NCI-H345 treated with DMSO at 0.1 percent for 48 hours (cell line): ENCODE results near the gene CDYL.

Experiments
- DNase-seq: peaks from one replicate; lab custom pipeline; 2025; ENCODE audit not compliant: unreplicated experiment; lab: John Stamatoyannopoulos, UW

The CDYL gene

GRCh38 chr6:4802312-4802935 is 26.2 kb downstream of the CDYL start:
- DNase-seq = no peak

DNA sequence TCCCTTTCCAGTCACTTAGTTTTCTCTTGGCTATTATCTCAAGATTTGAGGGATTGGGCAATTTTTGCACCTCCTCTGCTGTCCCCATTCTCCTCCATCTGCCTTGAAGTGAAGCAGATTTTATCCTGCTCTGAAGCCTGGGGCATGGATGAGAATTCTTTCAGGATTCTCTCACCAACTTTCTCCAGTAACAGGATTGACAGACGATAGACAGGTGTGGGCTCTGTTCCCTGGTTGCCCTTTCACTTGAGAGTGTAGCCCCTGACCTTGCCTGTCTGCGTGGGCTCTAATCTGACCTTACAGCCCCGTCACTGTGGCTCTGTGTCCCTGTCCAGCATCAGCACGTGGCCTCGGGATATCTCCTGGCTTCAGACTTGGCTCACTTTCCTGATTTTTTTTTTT is 27.1 kb downstream of the CDYL start:
- no peak for DNase-seq

- DNase-seq = no peak
Measured at GRCh38 chr6:4804095-4804494, 27.9 kb downstream of the CDYL start.

- no peak for DNase-seq
Measured at GRCh38 chr6:4805553-4806336, 29.5 kb downstream of the CDYL start.

DNA sequence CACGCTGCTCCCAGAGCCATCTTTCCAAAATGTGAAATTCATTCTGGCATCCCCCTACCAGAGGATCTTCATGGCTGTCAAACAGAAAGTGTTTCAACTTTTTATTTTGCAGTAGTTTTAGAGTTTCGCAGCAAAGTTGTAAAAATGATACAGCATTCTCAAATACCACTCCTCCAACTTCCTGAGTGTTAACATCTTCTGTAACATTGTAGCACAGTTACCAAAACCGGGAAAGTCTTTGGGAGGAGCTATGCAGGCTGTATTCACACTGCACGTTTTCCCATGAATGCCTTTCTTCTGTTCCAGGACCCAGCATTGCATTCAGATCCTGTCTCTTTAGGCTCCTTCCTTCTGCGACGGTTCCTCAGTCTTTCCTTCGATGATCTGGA is 30.1 kb downstream of the CDYL start:
- DNase-seq = no peak

- no peak for DNase-seq
Measured at GRCh38 chr6:4806791-4807190, 30.6 kb downstream of the CDYL start.

DNA sequence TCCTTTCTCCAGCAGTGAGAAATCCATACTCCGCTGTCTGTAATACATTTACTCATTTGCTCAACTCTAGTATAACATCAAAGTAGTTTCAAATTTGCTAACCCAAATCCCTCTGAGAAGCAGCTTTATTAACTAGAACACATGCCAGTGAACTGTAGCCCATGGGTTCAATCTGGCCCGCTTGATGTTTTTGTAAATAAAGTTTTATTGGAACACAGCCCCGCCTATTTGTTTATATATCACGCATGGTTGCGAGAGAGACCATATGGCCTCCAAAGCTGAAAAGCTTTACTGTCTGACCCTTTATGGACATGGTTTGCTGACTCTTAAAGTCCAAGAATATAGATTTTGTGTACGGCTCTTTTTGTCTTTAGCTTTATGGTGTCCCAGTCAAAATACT is 32.2 kb downstream of the CDYL start:
- DNase-seq = no peak

DNA sequence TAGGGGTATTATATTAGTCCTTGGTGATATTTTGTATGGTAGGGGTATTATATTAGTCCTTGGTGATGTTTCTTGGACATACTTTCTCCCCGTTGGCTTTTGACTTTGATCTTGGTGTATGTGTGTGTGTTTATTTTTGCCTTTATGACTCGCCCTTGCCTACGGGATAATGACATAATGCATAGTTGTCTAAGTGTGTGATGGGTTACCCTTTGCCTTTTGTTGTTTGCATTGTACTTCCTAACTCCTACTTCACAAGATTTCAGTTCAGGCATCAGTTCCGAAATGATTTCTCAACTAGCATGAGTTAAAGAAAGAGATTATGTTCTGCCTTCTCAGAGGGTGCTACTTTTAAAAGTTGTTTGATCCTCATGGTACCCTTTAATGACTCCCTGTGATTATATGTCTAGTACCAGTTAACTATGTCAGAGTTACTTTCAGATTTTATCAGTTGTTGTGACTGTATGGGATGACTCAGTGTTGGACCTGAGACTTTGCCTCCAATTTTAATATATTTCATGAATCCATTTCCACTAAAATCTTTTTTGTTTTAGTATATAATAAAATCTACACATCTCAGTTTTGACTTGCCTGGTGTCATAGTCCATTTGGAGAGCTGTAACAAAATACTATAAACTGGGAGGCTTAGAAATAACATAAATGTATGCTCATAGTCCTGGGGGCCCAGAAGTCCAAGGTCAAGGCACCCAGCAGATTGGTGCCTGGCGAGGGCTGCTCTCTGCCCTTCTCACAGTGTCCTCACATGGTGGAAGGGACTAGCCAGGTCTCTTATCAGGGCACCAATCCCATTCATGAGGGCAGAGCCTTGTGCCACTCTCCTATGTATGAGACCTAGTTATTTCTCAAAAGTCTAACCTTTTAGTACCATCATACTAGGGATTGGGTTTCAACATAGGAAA is 34.1 kb downstream of the CDYL start:
- DNase-seq = no peak

DNA sequence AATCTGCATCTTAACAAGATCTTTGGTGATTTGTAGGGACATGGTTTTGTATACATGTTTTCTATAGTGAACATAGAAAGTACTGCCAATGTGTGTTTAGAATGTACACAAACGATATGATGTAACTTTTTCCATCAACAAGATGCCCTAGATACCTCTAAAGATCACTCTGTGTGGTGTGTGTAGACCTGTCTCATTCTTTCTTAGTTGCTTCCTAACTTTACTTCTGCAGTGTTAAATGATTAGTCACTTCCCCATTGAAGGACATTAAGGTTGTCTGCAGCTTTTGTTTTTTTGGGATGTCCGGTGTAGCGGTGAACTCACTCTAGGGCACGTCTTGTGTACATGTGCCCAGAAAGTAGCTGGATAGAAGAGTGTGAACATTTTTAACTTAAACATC is 35.9 kb downstream of the CDYL start:
- DNase-seq = no peak

- DNase-seq = no peak
Measured at GRCh38 chr6:4813055-4813454, 36.9 kb downstream of the CDYL start.

- no peak for DNase-seq
Measured at GRCh38 chr6:4814212-4814611, 38.0 kb downstream of the CDYL start.

GRCh38 chr6:4814987-4815386 is 38.8 kb downstream of the CDYL start:
- DNase-seq = no peak

DNA sequence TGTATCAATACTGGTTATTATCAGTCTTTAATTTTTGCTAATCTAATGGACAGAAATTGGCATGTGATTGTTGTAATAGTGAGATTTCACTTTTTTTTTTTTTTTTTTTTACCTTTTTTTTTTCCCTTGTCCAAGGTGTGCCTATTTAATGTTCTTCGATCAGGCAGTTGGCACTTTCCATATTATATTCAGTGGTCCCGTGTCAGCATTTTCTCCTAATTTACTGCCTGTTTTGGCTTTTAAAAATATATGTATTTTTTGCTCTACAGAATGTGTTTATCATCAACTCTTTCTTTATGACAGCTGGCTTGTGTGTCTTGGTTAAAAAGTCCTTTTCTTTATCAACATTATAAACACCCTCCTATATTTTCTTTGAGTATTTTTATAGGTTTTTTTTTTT is 39.4 kb downstream of the CDYL start:
- no peak for DNase-seq

- DNase-seq = no peak
Measured at GRCh38 chr6:4816904-4817303, 40.7 kb downstream of the CDYL start.

GRCh38 chr6:4817551-4817950 is 41.3 kb downstream of the CDYL start:
- no peak for DNase-seq

GRCh38 chr6:4818272-4818938 is 42.2 kb downstream of the CDYL start:
- no peak for DNase-seq

DNA sequence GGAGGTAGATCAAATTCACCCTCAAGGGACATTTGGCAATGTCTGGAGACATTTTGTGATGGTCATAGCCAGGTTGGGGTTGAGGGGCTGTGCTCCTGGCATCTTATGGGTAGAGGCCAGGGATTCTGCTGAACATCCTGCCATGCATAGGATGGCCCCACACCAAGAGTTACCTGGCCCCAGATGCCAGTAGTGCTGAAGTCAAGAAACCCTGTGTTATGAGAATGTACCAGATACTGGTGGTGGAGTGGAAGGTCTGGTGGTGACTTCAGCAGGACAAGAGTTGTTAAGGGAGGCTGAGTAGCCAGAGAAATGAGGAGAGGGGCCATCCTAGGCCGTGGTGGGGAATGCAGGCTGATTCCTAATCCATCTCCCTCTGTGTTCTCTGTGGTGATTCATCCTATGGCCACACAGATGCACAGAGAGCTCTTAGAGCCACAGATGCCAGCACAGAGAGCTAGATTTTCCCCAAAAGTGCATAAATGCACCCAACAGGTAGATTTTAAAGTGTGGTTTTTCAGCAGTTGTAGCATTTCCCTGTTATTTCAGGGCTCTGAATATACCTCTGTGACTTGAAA is 43.6 kb downstream of the CDYL start:
- DNase-seq = no peak

DNA sequence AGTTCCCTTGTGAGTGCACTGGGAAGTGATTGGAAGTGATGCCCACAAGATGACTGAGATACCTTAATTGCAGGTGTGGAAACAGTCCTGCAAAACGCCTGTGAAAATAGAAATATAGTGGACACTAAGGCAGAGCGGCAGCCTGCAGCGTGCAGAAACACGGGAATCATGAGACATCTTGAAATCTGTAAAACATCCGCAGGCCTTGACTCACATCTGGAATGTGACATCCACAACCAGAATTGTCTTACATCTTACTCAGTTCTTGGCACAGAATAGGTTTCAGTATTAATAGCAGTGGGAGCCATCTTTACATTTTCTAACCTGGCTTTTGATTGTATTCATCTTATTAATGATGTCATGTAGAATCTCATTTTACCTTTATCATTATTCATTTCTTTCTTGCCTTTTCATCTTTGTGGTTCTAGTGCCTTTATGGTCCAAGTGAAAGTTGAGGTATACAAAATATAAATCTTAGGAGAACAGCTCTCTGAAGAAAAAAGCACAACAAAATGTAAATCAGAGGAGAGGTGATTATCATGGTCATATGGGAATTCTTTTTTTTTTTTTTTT is 44.6 kb downstream of the CDYL start:
- no peak for DNase-seq

GRCh38 chr6:4822476-4822875 is 46.3 kb downstream of the CDYL start:
- DNase-seq = no peak

- DNase-seq = no peak
Measured at GRCh38 chr6:4828187-4828698, 52.0 kb downstream of the CDYL start.
